NK-92 treated with Interleukin-12 subunit alpha and Interleukin-12 subunit beta, amount 100 ng/mL, for 24 hours (cell line): ENCODE results near the gene BMP6.

Experiments used
- DNase-seq: peaks from one replicate; lab custom pipeline; 2025; lab: John Stamatoyannopoulos, UW

The BMP6 gene

GRCh38 chr6:7719364-7719850 is 6.5 kb upstream of the BMP6 start:
- DNase-seq = no peak

DNA sequence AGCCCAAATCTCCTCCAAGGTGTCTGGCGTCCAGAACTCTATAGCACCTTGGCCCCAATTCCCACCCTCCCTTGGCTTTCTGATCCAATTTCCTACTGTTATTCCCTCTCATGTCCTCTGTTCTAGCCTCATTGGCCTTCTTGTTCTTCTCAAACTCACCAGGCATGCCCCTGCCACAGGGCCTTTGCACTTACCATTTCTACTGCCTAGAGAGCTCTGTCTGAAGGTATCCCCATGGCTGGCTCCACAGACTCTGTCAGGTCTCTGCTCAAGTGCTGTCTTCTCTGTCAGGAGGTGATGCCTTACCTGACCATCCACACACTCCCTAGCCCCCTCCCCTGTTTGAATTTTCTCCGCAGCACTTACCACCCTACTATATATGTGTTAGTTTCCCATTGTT is 5.6 kb upstream of the BMP6 start:
- DNase-seq = no peak

DNA sequence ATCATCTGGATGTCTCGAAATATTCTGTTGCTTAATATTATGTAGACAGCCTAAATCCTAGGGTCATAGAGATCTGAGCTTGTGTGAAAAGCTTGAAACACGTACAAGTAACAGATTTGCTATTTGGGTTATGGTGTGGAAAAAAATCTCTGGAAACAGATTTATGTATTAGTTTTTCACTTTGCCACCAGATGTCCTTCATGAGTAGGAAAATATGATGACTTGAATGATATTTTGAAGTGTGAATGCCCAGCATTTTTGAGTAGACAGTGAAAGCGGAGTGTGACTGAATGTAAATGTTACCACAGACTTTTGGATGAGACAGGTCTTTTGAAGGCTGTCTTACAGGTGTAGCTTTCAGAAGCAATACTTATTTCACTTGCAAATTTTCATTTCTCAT is 4.2 kb upstream of the BMP6 start:
- no peak for DNase-seq

- peak; percentile 13 for DNase-seq
These were observed 2.9 kb upstream of the BMP6 start for GRCh38 chr6:7723041-7723447.

GRCh38 chr6:7723554-7723953 is 2.3 kb upstream of the BMP6 start:
- no peak for DNase-seq

DNA sequence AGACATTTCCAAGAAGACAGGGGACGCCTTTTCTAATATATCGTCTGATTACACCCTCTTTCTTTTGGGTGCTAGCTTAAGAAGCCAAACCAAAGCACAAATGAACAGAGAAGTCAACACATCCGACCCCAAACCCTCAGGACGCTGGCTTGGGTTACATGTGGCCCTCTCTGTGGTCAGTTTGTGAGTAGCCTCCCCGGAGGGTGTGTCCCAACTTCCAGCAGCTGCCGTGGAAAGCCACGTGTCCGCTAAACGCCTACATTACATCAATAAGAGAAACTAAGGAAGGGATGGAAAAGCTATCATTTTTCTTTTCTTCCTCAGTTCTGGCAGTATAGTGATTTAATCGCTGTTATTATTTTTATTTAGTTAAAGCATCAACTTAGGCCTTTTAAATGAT is 487 bp upstream of the BMP6 start:
- no peak for DNase-seq

GRCh38 chr6:7726416-7727085 is 652 bp downstream of the BMP6 start:
- no peak for DNase-seq

- DNase-seq = no peak
These were observed 1.4 kb downstream of the BMP6 start for GRCh38 chr6:7727086-7727945.

DNA sequence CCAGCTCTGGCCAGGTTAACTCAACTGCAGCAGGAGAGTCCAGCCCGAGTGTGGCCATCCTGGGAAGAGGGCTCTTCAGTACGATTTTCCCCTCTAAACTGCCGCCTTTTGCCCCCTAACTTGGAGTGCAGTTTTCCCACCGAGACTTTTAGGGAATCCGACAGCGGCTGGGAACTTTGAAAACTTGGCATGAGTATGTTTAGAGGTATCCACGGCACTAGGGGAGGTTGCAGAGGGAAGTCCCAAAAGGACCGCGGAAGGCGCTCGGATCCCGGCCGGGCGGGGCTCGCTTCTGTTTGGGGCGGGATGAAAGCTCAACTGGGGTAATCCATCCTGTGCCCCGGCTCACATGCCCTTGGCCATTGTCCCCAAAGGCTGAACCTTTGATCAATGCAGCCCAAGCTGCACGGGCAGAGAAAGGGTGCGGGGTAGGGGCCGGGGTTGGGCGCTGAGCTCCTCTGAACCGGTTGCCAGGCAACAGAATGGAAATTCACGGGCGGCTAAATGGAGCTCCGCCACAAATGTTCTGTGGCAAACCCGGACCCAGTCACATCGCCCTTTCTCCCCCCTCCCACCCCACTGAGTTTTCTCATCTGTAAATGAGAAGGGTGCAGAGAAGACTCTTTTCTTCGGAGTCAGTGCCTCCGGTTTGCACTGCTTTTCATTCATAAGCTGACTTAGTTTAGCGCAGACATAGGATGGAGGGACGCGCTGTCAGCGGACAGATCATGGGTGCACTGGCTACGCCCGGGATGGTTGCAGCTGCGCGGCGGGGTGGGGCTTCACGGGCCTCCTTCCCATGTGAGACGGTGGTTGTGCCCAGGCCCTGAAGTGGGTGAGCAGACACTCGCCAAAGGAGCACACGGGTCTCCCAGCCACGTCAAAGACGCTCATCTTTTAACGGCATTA is 2.3 kb downstream of the BMP6 start:
- DNase-seq = no peak

- no peak for DNase-seq
These were observed 3.1 kb downstream of the BMP6 start for GRCh38 chr6:7728855-7729590.

DNA sequence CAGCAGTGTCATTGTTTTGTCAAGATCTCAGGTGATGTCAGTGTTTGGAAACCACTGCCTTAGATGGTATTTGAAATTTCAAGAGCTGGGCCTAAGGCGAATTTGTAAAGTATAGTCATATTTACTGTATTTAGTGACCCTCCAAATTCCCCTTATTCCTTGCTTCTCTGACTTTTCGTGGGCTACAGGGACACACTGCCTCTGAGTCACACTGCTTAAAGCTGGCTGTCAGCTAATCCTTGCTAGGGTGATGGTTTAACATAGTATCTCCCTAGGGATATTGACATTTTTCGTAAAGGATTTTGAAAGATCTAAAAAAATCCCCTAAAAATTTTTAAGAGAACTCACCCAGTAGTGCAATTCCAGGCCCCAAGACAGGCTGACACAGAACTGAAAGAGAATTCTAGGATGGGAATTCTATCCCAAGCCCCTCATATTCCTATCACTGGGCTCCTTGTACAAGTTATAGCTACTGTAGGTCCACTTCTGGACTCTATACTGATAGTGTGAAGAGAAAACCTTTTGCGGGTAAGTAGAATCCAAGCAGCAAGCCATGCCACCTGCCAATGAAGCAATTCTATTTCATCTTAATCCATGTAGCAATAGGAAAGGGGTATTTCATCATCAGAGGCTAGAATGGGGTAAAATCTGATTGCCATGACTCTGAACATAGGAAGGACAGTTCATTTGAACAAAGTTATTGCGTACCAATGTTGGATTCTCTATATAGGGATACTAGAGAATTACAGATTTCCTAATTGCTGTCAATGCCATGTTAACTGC is 4.3 kb downstream of the BMP6 start:
- no peak for DNase-seq

DNA sequence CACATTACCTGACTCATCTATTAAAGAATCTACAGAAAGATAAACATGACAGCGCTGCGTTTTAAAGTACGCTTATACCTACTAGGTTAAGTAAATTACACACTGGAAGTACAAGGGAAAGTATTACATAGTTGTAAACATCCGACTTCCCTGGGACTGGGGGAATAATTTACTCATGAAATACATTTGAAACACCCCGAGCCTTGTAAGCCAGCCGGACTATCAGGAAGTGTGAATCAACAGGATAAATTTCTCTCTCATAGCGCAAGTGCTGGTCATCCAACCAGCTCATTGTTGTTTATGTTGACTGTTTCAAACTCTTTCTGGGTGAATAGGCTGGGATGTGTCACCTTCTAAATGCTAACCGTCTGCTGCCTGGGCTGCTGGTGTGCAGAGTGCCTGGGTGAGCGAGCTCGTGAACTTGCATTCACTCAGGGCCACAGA is 4.9 kb downstream of the BMP6 start:
- DNase-seq = no peak

- no peak for DNase-seq
These were observed 5.4 kb downstream of the BMP6 start for GRCh38 chr6:7731294-7731693.

- DNase-seq = no peak
These were observed 6.3 kb downstream of the BMP6 start for GRCh38 chr6:7732228-7732627.

DNA sequence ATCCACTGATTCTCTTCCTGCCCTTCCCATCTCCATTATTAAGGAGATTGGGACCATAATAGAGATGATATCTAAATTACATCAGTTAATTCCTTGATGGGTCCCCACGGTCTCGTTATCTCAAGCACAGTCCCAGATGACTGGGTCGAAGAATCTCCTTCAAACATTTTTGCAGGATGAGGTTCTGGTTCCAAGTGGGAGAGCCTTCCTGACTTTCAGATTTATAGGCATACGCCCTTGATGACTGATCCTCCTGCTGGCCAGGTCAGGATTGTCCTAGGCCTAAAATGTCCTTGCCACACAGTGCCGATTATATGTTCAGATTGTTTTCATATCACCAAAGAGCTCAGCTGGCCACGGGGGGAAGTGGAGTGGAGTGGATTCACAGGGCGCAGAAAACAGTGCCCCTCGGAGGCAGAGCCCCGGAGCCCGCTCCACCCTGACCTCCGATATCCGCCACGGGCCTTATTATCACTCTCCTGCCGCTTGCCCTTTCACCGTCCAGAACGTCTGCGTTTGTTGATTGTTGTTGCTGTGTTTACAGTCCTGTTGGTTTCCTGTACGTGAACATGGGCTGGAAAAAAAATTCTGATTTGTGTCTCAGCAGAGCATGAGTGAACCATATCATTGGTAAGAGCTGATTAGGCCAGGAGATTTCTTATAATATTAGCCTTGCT is 8.9 kb downstream of the BMP6 start:
- DNase-seq = no peak

GRCh38 chr6:7737106-7737505 is 11.2 kb downstream of the BMP6 start:
- DNase-seq = no peak

DNA sequence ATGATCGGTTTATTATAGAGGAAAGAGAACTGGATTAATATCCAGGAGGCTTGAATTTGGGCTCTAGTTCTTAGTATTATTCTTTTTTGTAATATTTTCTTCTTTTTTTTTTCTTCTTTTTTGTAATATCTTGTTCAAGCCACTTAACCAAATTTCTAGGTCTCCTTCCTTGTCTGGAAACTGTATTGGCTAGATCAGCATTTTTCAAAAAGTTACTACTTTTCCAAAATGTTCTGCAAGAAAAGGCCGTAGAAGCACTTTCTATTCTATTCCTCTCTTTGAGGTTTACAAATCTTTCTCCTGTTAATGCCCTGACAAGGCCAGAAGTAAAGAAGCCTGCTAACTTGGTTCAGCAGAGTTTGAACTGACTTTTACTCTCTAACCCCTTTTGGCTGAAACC is 12.0 kb downstream of the BMP6 start:
- DNase-seq = no peak

DNA sequence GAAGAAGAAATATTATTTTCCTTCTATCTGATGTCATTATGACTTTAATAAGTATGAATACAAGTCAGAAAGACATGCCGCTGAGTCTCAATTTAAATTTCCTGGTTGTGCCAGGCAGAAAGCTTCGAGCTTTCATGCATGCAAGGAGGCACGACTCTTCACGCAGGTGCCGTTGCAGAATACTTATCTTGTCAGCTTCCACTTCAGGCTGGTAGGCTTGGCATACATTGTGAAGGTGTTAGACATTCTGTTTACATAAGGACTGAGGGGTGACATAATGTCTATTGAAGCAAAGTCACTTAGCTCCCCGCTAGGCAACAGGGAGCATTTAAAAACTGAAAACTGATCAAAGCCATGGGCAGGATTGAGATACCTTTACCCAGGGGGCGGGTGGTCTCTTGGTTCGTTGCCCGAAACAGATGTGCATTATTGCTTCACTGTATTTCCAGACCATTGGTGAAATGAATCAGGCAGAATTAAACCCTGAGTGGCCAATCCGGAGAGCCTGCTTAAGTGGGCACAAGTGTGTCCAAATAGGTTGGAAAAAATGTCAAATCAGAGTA is 16.4 kb downstream of the BMP6 start:
- no peak for DNase-seq

- no peak for DNase-seq
These were observed 20.0 kb downstream of the BMP6 start for GRCh38 chr6:7745942-7746341.

GRCh38 chr6:7747016-7747415 is 21.1 kb downstream of the BMP6 start:
- DNase-seq = no peak
